Measurements from ENCODE around the gene PLGLB2.
"Not testable (repeated sequence)": the region's sequence is repeated elsewhere in the genome, so short reads cannot be mapped to it uniquely, and the experiment has no call there.

GRCh38 chr2:87704572-87705323, 43.1 kb upstream of the PLGLB2 start:
- TF ChIP-seq POLR2A, CTCF (IDR thresholded peaks at IDR 0.05): not testable (repeated sequence)
